ENCODE data around the gene CPSF6. TPM values are rescaled to one million over a fixed set of nuclear protein-coding genes. Genes with fewer than 3 reads are reported as not detected.
A peak's percentile ranks its signal among the peaks of the same experiment; 100 is the strongest.

CPSF6 gene
- total RNA-seq, 1 donor from 2014 or later = 155 TPM

- no peak overlapping the region for H3K27ac Mint-ChIP-seq
- peaks cover 25% of the 10 kb centered on the region for H3K4me1 Mint-ChIP-seq
Measured at GRCh38 chr12:69275471-69275891, 36.1 kb downstream of the CPSF6 start.

DNA sequence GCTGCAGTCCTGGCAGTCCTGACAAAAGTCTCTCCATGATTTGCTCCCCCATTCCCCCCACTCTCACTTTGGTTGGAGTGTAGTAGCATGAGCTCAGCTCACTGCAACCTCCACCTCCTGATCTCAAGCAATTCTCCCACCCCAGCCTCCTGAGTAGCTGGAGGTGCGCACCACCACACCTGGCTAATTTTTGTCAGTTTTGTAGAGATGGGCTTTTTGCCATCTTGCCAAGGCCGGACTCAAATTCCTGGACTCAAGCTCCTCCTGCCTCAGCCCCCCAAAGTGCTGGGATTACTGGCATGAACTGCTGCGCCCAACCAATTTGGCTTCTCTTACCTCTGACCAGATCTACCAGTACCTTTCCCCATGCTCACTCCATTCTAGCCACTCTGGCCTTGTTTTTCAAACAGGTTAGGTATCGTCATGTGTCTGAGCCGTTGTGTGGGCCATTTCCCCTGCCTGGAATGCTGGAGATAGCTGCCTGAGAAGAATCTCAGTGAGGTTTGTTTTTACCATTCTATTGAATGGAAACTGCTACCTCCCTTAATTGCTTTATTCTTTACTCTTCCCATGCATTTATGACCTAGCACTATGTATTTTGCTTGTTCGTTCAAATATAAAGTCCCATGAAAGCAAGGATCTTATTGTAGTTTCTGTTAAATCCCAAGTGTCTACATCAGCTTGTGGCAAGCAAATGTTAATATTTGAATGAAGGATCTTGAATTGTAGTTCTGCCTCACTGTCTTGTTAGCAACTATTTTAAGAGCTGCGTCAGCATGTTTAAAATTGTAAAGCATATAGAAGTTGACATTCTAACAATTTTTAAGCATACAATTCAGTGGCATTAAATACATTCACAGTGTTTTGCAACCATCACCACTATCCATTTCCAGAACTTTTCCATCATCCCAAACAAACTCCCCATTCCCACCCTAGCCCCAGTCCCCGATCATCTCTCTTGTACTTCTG is 39.7 kb downstream of the CPSF6 start:
- no peak for TF ChIP-seq CTCF (IDR thresholded peaks at IDR 0.05; ENCODE audit: unreplicated experiment)
- no peak for DNase-seq (ENCODE audit: low spot score in 2 of 2, unreplicated experiment in 2 of 2)
- peaks cover 15% of the 10 kb centered on the region for H3K27me3 Mint-ChIP-seq (ENCODE audit: low read depth)
- no peak overlapping the region for H3K27ac Mint-ChIP-seq
- H3K36me3 Mint-ChIP-seq = no peaks in the 10 kb centered on the region
- H3K4me1 Mint-ChIP-seq = peaks cover 30% of the 10 kb centered on the region
- H3K4me3 Mint-ChIP-seq = no peak overlapping the region
- H3K9me3 Mint-ChIP-seq = no peaks in the 10 kb centered on the region

More at GRCh38 chr12:69275471-69275891, 36.1 kb downstream of the CPSF6 start:
- no peak overlapping the region for H3K4me3 Mint-ChIP-seq
- no peak for DNase-seq (ENCODE audit: low spot score in 2 of 2, unreplicated experiment in 2 of 2)
- H3K36me3 Mint-ChIP-seq = peaks cover 2% of the 10 kb centered on the region
- H3K27me3 Mint-ChIP-seq (ENCODE audit: low read depth) = no peaks in the 10 kb centered on the region
- H3K9me3 Mint-ChIP-seq = no peaks in the 10 kb centered on the region
- no peak for TF ChIP-seq CTCF (IDR thresholded peaks at IDR 0.05; ENCODE audit: unreplicated experiment)

GRCh38 chr12:69284131-69284530 is 44.8 kb downstream of the CPSF6 start:
- Mint-ChIP-seq H3K4me1 (peaks cover 13% of the 10 kb centered on the region), H3K27me3 (ENCODE audit: low read depth) (peaks cover 44% of the 10 kb centered on the region), H3K9me3 (no peaks in the 10 kb centered on the region), H3K4me3 (peak overlapping the region; percentile 56), H3K27ac (no peak overlapping the region), H3K36me3 (no peaks in the 10 kb centered on the region)
- peak; percentile 28 to 51 for DNase-seq (ENCODE audit: low spot score in 2 of 2, unreplicated experiment in 2 of 2)
- no peak for TF ChIP-seq CTCF (IDR thresholded peaks at IDR 0.05; ENCODE audit: unreplicated experiment)

- peaks cover 11% of the 10 kb centered on the region for H3K4me1 Mint-ChIP-seq
- no peaks in the 10 kb centered on the region for H3K36me3 Mint-ChIP-seq
- no peaks in the 10 kb centered on the region for H3K9me3 Mint-ChIP-seq
- H3K27ac Mint-ChIP-seq = no peak overlapping the region
- no peak overlapping the region for H3K4me3 Mint-ChIP-seq
- peaks cover 63% of the 10 kb centered on the region for H3K27me3 Mint-ChIP-seq (ENCODE audit: low read depth)
- DNase-seq (ENCODE audit: low spot score in 2 of 2, unreplicated experiment in 2 of 2) = no peak
- TF ChIP-seq CTCF (IDR thresholded peaks at IDR 0.05; ENCODE audit: unreplicated experiment) = no peak
Measured at GRCh38 chr12:69287556-69287955, 48.2 kb downstream of the CPSF6 start.

DNA sequence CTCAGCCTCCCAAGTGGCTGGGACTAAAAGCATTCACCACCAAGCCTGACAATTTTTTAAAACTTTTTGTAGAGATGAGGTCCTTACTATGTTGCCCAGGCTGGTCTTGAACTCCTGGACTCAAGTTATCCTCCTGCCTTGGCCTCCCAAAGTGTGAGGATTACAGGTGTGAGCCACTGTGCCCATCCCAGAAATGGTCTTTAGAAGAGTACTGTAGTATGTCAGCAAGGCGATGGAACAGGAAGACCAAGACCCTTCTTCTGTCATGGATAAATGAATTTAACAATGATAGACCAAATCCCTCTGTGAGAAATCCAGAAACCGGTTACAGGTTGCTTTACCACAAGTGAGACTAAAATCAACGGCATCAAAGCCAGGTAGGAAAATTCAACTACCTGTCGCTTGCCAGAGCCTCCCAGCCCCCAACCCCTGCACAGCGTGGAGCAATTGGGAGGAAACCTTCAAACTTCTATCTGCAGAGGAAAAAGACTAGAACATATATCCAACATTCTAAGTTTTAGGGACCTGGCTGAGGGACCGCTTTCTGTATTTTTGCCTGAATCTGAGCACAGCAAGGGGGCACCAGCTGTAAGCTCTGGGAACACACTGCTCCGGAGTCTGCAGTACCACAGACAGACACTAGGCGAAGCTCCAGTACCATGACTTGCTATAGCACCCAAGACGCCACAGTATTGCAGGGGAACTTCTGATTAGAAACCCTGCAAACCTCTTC is 51.3 kb downstream of the CPSF6 start:
- Mint-ChIP-seq H3K9me3 (no peaks in the 10 kb centered on the region), H3K36me3 (no peaks in the 10 kb centered on the region), H3K4me1 (no peaks in the 10 kb centered on the region), H3K27me3 (ENCODE audit: low read depth) (peaks cover 59% of the 10 kb centered on the region), H3K27ac (no peak overlapping the region), H3K4me3 (no peak overlapping the region)
- DNase-seq (ENCODE audit: low spot score in 2 of 2, unreplicated experiment in 2 of 2) = peak; percentile 34 to 58
- TF ChIP-seq CTCF (IDR thresholded peaks at IDR 0.05; ENCODE audit: unreplicated experiment) = peak; percentile 75
